GM18508 (cell line): ENCODE results near the gene ATF7IP.
"Not testable (repeated sequence)": the region's sequence is repeated elsewhere in the genome, so short reads cannot be mapped to it uniquely, and the experiment has no call there.

Experiments used
- ATAC-seq: cut with Tn5 transposase; IDR thresholded peaks from one replicate; pipeline ENCODE4 v1.9.1; 2021; ENCODE audit warnings: moderate number of reproducible peaks; ENCODE audit not compliant: insufficient read depth, unreplicated experiment

ATF7IP gene, protein sequence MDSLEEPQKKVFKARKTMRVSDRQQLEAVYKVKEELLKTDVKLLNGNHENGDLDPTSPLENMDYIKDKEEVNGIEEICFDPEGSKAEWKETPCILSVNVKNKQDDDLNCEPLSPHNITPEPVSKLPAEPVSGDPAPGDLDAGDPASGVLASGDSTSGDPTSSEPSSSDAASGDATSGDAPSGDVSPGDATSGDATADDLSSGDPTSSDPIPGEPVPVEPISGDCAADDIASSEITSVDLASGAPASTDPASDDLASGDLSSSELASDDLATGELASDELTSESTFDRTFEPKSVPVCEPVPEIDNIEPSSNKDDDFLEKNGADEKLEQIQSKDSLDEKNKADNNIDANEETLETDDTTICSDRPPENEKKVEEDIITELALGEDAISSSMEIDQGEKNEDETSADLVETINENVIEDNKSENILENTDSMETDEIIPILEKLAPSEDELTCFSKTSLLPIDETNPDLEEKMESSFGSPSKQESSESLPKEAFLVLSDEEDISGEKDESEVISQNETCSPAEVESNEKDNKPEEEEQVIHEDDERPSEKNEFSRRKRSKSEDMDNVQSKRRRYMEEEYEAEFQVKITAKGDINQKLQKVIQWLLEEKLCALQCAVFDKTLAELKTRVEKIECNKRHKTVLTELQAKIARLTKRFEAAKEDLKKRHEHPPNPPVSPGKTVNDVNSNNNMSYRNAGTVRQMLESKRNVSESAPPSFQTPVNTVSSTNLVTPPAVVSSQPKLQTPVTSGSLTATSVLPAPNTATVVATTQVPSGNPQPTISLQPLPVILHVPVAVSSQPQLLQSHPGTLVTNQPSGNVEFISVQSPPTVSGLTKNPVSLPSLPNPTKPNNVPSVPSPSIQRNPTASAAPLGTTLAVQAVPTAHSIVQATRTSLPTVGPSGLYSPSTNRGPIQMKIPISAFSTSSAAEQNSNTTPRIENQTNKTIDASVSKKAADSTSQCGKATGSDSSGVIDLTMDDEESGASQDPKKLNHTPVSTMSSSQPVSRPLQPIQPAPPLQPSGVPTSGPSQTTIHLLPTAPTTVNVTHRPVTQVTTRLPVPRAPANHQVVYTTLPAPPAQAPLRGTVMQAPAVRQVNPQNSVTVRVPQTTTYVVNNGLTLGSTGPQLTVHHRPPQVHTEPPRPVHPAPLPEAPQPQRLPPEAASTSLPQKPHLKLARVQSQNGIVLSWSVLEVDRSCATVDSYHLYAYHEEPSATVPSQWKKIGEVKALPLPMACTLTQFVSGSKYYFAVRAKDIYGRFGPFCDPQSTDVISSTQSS

GRCh38 chr12:14365294-14366208, at the start of gene ATF7IP:
Gene ATF7IP, plus strand, starts transcription at chr12:14365682. Its CDS starts 58,234 bp downstream, at chr12:14423916.
- ATAC-seq, result peak; percentile 52

DNA sequence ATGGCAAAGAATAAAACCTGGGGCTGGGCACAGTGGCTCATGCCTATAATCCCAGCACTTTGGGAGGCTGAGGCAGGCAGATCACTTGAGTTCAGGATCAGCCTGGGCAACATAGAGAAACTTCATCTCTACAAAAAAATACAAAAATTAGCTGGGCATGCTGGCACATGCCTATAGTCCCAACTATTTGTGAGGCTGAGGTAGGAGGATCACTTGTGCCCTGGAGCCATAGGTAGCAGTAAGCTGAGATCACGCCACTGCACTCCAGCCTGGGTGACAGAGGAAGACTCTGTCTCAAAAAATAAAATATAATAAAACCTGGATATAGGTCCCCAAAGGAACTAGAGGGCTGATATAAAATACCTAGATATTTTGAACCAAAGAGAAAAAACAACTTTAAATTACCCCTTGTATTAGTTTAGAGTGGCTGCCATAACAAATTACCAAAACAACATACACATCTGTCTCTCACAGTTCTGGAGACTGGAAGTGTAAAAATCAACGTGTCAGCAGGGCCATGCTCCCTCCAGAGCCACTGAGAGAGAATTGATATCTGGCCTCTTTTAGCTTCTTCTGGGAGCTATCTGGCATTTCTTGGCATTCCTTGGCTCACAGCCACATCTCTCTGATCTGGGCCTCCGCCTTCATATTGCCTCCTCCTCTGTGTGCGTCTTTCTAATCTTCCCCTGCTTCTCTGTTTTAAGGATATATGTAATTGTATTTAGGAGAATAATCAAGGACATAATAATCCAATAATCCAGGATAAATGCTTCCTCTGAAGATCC, 47.9 kb upstream of the ATF7IP start:
- ATAC-seq, result no peak

DNA sequence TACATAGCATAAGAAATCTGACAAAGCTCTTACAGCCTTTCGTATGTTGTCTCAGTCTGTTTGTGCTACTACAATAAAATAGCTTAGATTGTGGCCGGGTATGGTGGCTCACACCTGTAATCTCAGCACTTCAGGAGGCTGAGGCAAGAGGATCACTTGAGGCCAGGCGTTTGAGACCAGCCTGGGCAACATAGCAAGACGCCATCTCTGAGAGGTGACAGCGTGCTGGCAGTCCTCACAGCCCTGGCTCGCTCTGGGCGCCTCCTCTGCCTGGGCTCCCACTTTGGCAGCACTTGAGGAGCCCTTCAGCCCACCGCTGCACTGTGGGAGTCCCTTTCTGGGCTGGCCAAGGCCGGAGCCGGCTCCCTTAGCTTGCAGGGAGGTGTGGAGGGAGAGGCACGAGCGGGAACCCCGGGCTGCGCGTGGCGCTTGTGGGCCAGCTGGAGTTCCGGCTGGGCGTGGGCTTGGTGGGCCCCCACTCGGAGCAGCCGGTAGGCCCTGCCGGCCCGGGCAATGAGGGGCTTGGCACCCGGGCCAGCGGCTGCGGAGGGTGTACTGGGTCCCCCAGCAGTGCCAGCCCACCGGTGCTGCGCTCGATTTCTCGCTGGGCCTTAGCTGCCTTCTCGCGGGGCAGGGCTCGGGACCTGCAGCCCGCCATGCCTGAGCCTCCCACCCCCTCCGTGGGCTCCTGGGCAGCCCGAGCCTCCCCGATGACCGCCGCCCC, 45.6 kb upstream of the ATF7IP start:
- not testable (repeated sequence) for ATAC-seq

GRCh38 chr12:14322403-14322802, 43.1 kb upstream of the ATF7IP start:
- ATAC-seq, result no peak

DNA sequence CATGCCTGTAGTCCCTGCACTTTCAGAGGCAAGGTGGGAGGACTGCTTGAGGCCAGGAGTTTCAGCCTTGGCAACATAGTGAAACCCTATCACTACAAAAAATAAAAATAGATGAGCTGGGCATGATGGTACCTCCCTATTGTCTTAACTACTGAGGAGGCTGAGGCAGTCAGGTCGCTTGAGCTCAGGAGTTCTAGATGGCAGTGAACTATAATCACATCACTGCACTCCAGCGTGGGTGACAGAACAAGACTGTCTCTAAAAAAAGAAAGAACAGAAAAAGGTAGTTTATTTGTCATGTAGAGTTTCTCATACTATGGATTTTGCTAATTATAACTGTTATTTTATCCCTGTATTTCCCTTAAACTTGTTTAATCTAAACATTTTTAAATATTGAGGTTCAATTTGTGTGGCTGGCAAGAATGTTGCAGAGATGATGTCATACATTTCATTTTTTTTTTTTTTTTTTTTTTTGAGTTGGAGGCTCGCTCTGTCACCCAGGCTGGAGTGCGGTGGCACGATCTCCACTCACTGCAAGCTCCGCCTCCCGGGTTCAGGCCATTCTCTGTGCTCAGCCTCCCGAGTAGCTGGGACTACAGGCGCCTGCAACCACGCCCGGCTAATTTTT, 39.7 kb upstream of the ATF7IP start:
- no peak for ATAC-seq

DNA sequence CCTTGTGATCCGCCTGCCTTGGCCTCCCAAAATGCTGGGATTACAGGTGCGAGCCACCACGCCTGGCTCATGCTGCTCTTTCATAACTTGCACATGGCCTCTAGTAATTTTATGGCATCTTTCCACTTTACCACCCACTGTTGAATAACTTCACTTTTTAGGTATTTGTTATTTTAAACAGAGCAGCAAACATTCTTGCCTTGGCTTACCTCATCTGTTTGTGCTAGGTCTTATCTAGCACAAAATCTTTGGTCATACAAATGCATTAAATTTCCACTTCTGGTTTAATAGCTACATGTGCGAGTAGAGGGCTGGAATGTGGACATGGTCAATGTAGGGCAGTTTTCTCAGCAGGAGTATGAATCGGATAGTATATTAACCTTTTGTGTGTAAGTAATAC, 38.8 kb upstream of the ATF7IP start:
- no peak for ATAC-seq

DNA sequence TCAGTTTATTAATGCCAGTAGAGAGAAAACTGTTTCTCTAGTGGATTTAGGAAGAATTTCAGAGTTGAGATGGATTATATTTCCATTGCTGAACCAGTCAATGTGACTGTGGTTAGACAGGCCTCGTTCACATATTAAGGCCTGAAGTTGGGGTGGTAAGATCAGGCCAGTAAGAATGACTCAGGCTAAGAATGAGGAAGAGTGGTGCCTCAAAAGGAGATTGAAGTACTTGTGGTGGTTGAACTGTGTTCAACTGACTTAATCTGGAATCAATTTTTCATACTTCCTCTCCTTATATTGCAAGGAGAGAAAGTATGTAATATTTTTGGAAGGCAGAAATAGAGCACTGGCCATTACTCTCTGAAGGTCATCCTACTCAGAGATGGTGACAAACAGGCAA, 37.8 kb upstream of the ATF7IP start:
- ATAC-seq, result no peak

GRCh38 chr12:14332482-14332881, 33.0 kb upstream of the ATF7IP start:
- no peak for ATAC-seq

GRCh38 chr12:14340371-14340770, 25.1 kb upstream of the ATF7IP start:
- no peak for ATAC-seq

GRCh38 chr12:14351524-14351923, 14.0 kb upstream of the ATF7IP start:
- ATAC-seq, result not testable (repeated sequence)

DNA sequence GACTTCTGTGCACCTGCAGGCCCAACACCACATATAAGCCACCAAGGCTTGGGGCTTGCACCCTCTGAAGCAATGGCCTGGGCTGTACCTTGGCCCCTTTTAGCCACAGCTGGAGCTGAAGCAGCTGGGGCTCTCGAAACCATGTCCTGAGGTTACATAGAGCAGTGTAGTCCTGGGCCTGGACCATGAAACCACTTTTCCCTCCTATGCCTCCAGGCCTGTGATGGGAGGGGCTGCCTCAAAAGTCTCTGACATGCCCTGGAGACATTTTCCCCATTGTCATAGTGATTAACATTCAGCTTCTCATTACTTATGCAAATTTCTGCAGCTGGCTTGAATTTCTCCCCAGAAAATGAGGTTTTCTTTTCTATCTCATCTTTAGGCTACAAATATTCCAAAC, 13.4 kb upstream of the ATF7IP start:
- ATAC-seq, result not testable (repeated sequence)

- ATAC-seq, result not testable (repeated sequence)
These were observed 10.8 kb upstream of the ATF7IP start for GRCh38 chr12:14354665-14355064.

GRCh38 chr12:14356147-14356546, 9.3 kb upstream of the ATF7IP start:
- no peak for ATAC-seq

DNA sequence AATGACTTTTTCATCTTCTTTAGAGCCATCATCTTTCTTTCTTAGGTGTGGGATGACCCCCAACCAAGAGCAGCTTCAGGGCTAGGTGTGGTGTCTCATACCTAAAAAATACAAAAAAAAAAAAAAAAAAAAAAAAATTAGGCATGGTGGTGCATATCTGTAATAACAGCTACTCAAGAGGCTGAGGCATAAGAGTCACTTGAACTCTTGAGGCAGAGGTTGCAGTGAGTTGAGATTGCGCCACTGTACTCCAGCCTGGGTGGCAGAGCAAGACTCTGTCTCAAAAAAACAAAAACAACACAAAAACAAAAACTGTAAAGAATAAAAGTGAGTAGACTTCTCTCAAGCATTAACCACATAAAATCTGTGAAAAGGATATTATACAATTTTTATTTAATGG, 8.0 kb upstream of the ATF7IP start:
- no peak for ATAC-seq

GRCh38 chr12:14362352-14362751, 3.1 kb upstream of the ATF7IP start:
- peak; percentile 28 for ATAC-seq

DNA sequence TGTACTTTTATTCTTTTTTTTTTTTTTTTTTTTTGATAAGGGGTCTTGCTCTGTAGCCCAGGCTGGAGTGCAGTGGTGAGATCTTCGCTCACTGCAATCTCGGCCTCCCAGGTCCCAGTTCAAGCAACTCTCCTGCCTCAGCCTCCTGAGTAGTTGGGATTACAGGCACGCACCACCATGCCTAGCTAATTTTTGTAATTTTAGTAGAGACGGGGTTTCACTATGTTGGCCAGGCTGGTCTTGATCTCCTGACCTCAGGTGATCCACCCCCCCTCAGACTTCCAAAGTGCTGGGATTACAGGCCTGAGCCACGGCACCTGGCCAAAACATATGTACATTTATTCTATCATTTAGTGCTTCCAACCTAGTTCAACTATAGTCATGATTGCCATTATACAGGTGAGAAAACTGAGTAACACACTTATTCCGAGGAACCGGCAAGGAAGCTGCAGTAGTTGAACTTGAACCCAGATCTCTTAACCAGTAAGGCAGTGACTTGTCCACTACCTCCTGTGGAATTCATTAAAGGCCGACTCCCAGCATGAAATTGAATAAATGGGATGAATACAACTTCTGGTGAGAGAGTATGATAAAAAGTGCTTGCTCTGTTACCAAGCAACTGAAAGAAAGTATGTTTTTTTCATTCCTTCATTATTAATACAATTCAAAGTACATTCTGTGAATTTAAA, 755 bp upstream of the ATF7IP start:
- no peak for ATAC-seq
